ENCODE data around the gene VEGFB. TPM values are rescaled to one million over a fixed set of nuclear protein-coding genes. Genes with fewer than 3 reads are reported as not detected.

The VEGFB gene
- total RNA-seq, 1 donor from 2014 or later, result 2.3 TPM

- H3F3A ChIP-seq (ENCODE audit: low read depth), result peaks cover 44% of the 10 kb centered on the region
- peaks cover 8% of the 10 kb centered on the region for H3K4me1 ChIP-seq
- peaks cover 47% of the 10 kb centered on the region for H3K27me3 ChIP-seq
- TF ChIP-seq CTCF (IDR thresholded peaks at IDR 0.05) (no peak), EZH2phosphoT487 (IDR thresholded peaks at IDR 0.05) (no peak), EZH2 (IDR thresholded peaks at IDR 0.05) (no peak)
- H3K4me3 ChIP-seq, result no peak overlapping the region
- no peaks in the 10 kb centered on the region for H3K36me3 ChIP-seq
- H3K36me3 Mint-ChIP-seq, result no peaks in the 10 kb centered on the region
- no peaks in the 10 kb centered on the region for H3K79me2 ChIP-seq (ENCODE audit: low read depth)
- no peaks in the 10 kb centered on the region for H3K9me3 Mint-ChIP-seq
- no peak overlapping the region for H3K27ac ChIP-seq
- H3K9ac ChIP-seq, result no peak overlapping the region
- no peak overlapping the region for H3K4me2 ChIP-seq
- H3K27ac Mint-ChIP-seq, result no peak overlapping the region
- peak overlapping the region; percentile 92 for H3K4me3 Mint-ChIP-seq
- H3K27me3 Mint-ChIP-seq (ENCODE audit: insufficient read depth, low read depth), result peaks cover 16% of the 10 kb centered on the region
- no peak overlapping the region for H2AFZ ChIP-seq (replicated peaks)
- H3K9me3 ChIP-seq (ENCODE audit: low read depth), result no peaks in the 10 kb centered on the region
- no peak for DNase-seq (ENCODE audit: low spot score)
- H4K20me1 ChIP-seq (ENCODE audit: low read depth), result peaks cover 3% of the 10 kb centered on the region
- H3K4me1 Mint-ChIP-seq, result peaks cover 25% of the 10 kb centered on the region
Observed at GRCh38 chr11:64232182-64232966, 2.0 kb upstream of the VEGFB start.

GRCh38 chr11:64232967-64233315, 1.4 kb upstream of the VEGFB start:
- H3F3A ChIP-seq (ENCODE audit: low read depth), result peaks cover 44% of the 10 kb centered on the region
- H3K4me1 Mint-ChIP-seq, result peaks cover 23% of the 10 kb centered on the region
- H3K4me2 ChIP-seq, result no peak overlapping the region
- H3K9me3 ChIP-seq (ENCODE audit: low read depth), result no peaks in the 10 kb centered on the region
- H3K9me3 Mint-ChIP-seq, result no peaks in the 10 kb centered on the region
- no peak overlapping the region for H3K27ac ChIP-seq
- no peaks in the 10 kb centered on the region for H3K36me3 ChIP-seq
- H3K27me3 Mint-ChIP-seq (ENCODE audit: insufficient read depth, low read depth), result peaks cover 16% of the 10 kb centered on the region
- H2AFZ ChIP-seq (replicated peaks), result no peak overlapping the region
- H3K4me3 ChIP-seq, result no peak overlapping the region
- no peak for DNase-seq (ENCODE audit: low spot score)
- peaks cover 3% of the 10 kb centered on the region for H4K20me1 ChIP-seq (ENCODE audit: low read depth)
- H3K4me1 ChIP-seq, result peaks cover 8% of the 10 kb centered on the region
- no peak for TF ChIP-seq CTCF (IDR thresholded peaks at IDR 0.05)
- no peak for TF ChIP-seq EZH2 (IDR thresholded peaks at IDR 0.05)
- TF ChIP-seq EZH2phosphoT487 (IDR thresholded peaks at IDR 0.05), result no peak
- peaks cover 47% of the 10 kb centered on the region for H3K27me3 ChIP-seq
- H3K27ac Mint-ChIP-seq, result no peak overlapping the region
- peak overlapping the region; percentile 92 for H3K4me3 Mint-ChIP-seq
- no peak overlapping the region for H3K9ac ChIP-seq
- H3K36me3 Mint-ChIP-seq, result no peaks in the 10 kb centered on the region
- no peaks in the 10 kb centered on the region for H3K79me2 ChIP-seq (ENCODE audit: low read depth)

GRCh38 chr11:64234647-64235379, 429 bp downstream of the VEGFB start:
- peak overlapping the region; percentile 84 for H3K4me3 ChIP-seq
- H3K4me2 ChIP-seq, result peak overlapping the region; percentile 94
- H3K9ac ChIP-seq, result no peak overlapping the region
- Mint-ChIP-seq H3K4me1 (peaks cover 18% of the 10 kb centered on the region), H3K27ac (no peak overlapping the region), H3K27me3 (ENCODE audit: insufficient read depth, low read depth) (peaks cover 18% of the 10 kb centered on the region), H3K9me3 (no peaks in the 10 kb centered on the region), H3K4me3 (peak overlapping the region; percentile 85), H3K36me3 (no peaks in the 10 kb centered on the region)
- peaks cover 4% of the 10 kb centered on the region for H3K4me1 ChIP-seq
- peak; percentile 64 for DNase-seq (ENCODE audit: low spot score)
- H3K79me2 ChIP-seq (ENCODE audit: low read depth), result no peaks in the 10 kb centered on the region
- peak overlapping the region; percentile 85 for H2AFZ ChIP-seq (replicated peaks)
- peaks cover 3% of the 10 kb centered on the region for H4K20me1 ChIP-seq (ENCODE audit: low read depth)
- no peaks in the 10 kb centered on the region for H3K36me3 ChIP-seq
- peaks cover 47% of the 10 kb centered on the region for H3K27me3 ChIP-seq
- H3K9me3 ChIP-seq (ENCODE audit: low read depth), result no peaks in the 10 kb centered on the region
- TF ChIP-seq EZH2phosphoT487 (IDR thresholded peaks at IDR 0.05) (peak; percentile 8), CTCF (IDR thresholded peaks at IDR 0.05) (peak; percentile 5), EZH2 (IDR thresholded peaks at IDR 0.05) (no peak)
- peaks cover 38% of the 10 kb centered on the region for H3F3A ChIP-seq (ENCODE audit: low read depth)
- no peak overlapping the region for H3K27ac ChIP-seq
